NCI-H2196 (cell line): ENCODE measurements around the gene BRD4.

Source experiments
- DNase-seq: peaks from one replicate; lab custom pipeline; 2025; ENCODE audit not compliant: unreplicated experiment; lab: John Stamatoyannopoulos, UW

BRD4 gene

GRCh38 chr19:15250640-15250993 lies 81.7 kb downstream of the BRD4 start:
- DNase-seq: no peak

- no peak for DNase-seq
These were observed 82.2 kb downstream of the BRD4 start for GRCh38 chr19:15249972-15250639.

- no peak for DNase-seq
These were observed 82.8 kb downstream of the BRD4 start for GRCh38 chr19:15249528-15249874.

GRCh38 chr19:15248648-15249527 lies 83.5 kb downstream of the BRD4 start:
- no peak for DNase-seq

- DNase-seq: no peak
These were observed 84.2 kb downstream of the BRD4 start for GRCh38 chr19:15248106-15248505.

GRCh38 chr19:15247107-15248014 lies 85.0 kb downstream of the BRD4 start:
- DNase-seq: no peak

- DNase-seq: no peak
These were observed 86.2 kb downstream of the BRD4 start for GRCh38 chr19:15246198-15246481.

- no peak for DNase-seq
These were observed 86.8 kb downstream of the BRD4 start for GRCh38 chr19:15245370-15246197.

GRCh38 chr19:15244808-15245207 lies 87.5 kb downstream of the BRD4 start:
- no peak for DNase-seq

GRCh38 chr19:15244106-15244803 lies 88.1 kb downstream of the BRD4 start:
- no peak for DNase-seq

GRCh38 chr19:15243236-15243957 lies 88.9 kb downstream of the BRD4 start:
- DNase-seq: no peak

GRCh38 chr19:15241259-15241910 lies 91.0 kb downstream of the BRD4 start:
- peak; percentile 33 for DNase-seq

- DNase-seq: no peak
These were observed 91.8 kb downstream of the BRD4 start for GRCh38 chr19:15240515-15240914.

- no peak for DNase-seq
These were observed 92.9 kb downstream of the BRD4 start for GRCh38 chr19:15239337-15239949.

- DNase-seq: no peak
These were observed 93.6 kb downstream of the BRD4 start for GRCh38 chr19:15238639-15239155.

GRCh38 chr19:15237759-15238638 lies 94.3 kb downstream of the BRD4 start:
- DNase-seq: no peak

- DNase-seq: no peak
These were observed 95.5 kb downstream of the BRD4 start for GRCh38 chr19:15236886-15237285.

- DNase-seq: no peak
These were observed 96.6 kb downstream of the BRD4 start for GRCh38 chr19:15235781-15236180.
